ENCODE measurements around the gene TRMT11.

The TRMT11 gene

GRCh38 chr6:126026001-126026400 lies 39.7 kb downstream of the TRMT11 start:
- Histone ChIP-seq H3K27me3 (ENCODE audit: low read depth) (no peaks in the 10 kb centered on the region), H3K4me1 (no peaks in the 10 kb centered on the region), H3K36me3 (replicated peaks) (peaks cover 33% of the 10 kb centered on the region), H3K9me3 (no peaks in the 10 kb centered on the region), H3K4me3 (no peak overlapping the region)
- DNase-seq (ENCODE audit: low spot score in 2 of 2) = no peak
- in situ Hi-C loops (cut with MboI; ENCODE audit: low sequenced_read_pairs) = no loop called here

GRCh38 chr6:126027601-126028000 lies 41.3 kb downstream of the TRMT11 start:
- H3K4me3 ChIP-seq = no peak overlapping the region
- H3K27me3 ChIP-seq (ENCODE audit: low read depth) = no peaks in the 10 kb centered on the region
- in situ Hi-C loops (cut with MboI; ENCODE audit: low sequenced_read_pairs) = no loop called here
- H3K4me1 ChIP-seq = no peaks in the 10 kb centered on the region
- H3K9me3 ChIP-seq = no peaks in the 10 kb centered on the region
- no peak for DNase-seq (ENCODE audit: low spot score in 2 of 2)
- peaks cover 24% of the 10 kb centered on the region for H3K36me3 ChIP-seq (replicated peaks)

GRCh38 chr6:126030045-126030444 lies 43.7 kb downstream of the TRMT11 start:
- no peaks in the 10 kb centered on the region for H3K27me3 ChIP-seq (ENCODE audit: low read depth)
- in situ Hi-C loops (cut with MboI; ENCODE audit: low sequenced_read_pairs) = no loop called here
- H3K36me3 ChIP-seq (replicated peaks) = peaks cover 13% of the 10 kb centered on the region; the same call in 1 of the 2 replicates
- H3K9me3 ChIP-seq = no peaks in the 10 kb centered on the region
- H3K4me1 ChIP-seq = no peaks in the 10 kb centered on the region
- no peak overlapping the region for H3K4me3 ChIP-seq
- DNase-seq (ENCODE audit: low spot score in 2 of 2) = no peak

- no peak overlapping the region for H3K4me3 ChIP-seq
- H3K4me1 ChIP-seq = no peaks in the 10 kb centered on the region
- H3K36me3 ChIP-seq (replicated peaks) = peaks cover 10% of the 10 kb centered on the region
- DNase-seq (ENCODE audit: low spot score in 2 of 2) = peak; percentile 30 to 36
- in situ Hi-C loops (cut with MboI; ENCODE audit: low sequenced_read_pairs) = no loop called here
- no peaks in the 10 kb centered on the region for H3K9me3 ChIP-seq
- H3K27me3 ChIP-seq (ENCODE audit: low read depth) = no peaks in the 10 kb centered on the region
Measured at GRCh38 chr6:126033696-126034095, 47.4 kb downstream of the TRMT11 start.

GRCh38 chr6:126034656-126035055 lies 48.3 kb downstream of the TRMT11 start:
- Histone ChIP-seq H3K4me1 (no peaks in the 10 kb centered on the region), H3K27me3 (ENCODE audit: low read depth) (no peaks in the 10 kb centered on the region), H3K9me3 (no peaks in the 10 kb centered on the region), H3K36me3 (replicated peaks) (peaks cover 11% of the 10 kb centered on the region), H3K4me3 (no peak overlapping the region)
- in situ Hi-C loops (cut with MboI; ENCODE audit: low sequenced_read_pairs) = no loop called here
- DNase-seq (ENCODE audit: low spot score in 2 of 2) = no peak

GRCh38 chr6:126035764-126036163 lies 49.4 kb downstream of the TRMT11 start:
- in situ Hi-C loops (cut with MboI; ENCODE audit: low sequenced_read_pairs) = no loop called here
- no peak overlapping the region for H3K4me3 ChIP-seq
- no peaks in the 10 kb centered on the region for H3K4me1 ChIP-seq
- H3K27me3 ChIP-seq (ENCODE audit: low read depth) = no peaks in the 10 kb centered on the region
- H3K36me3 ChIP-seq (replicated peaks) = peaks cover 11% of the 10 kb centered on the region
- DNase-seq (ENCODE audit: low spot score in 2 of 2) = no peak
- no peaks in the 10 kb centered on the region for H3K9me3 ChIP-seq

GRCh38 chr6:126038234-126038633 lies 51.9 kb downstream of the TRMT11 start:
- peaks cover 12% of the 10 kb centered on the region for H3K36me3 ChIP-seq (replicated peaks)
- H3K4me1 ChIP-seq = no peaks in the 10 kb centered on the region; the same call in 1 of the 2 replicates
- in situ Hi-C loops (cut with MboI; ENCODE audit: low sequenced_read_pairs) = no loop called here
- no peak for DNase-seq (ENCODE audit: low spot score in 2 of 2)
- no peaks in the 10 kb centered on the region for H3K27me3 ChIP-seq (ENCODE audit: low read depth)
- no peaks in the 10 kb centered on the region for H3K9me3 ChIP-seq
- H3K4me3 ChIP-seq = no peak overlapping the region

GRCh38 chr6:126039284-126039683 lies 52.9 kb downstream of the TRMT11 start:
- H3K9me3 ChIP-seq = no peaks in the 10 kb centered on the region
- no peak for DNase-seq (ENCODE audit: low spot score in 2 of 2)
- peaks cover 12% of the 10 kb centered on the region for H3K36me3 ChIP-seq (replicated peaks)
- no peak overlapping the region for H3K4me3 ChIP-seq
- H3K4me1 ChIP-seq = no peaks in the 10 kb centered on the region; the same call in 1 of the 2 replicates
- no peaks in the 10 kb centered on the region for H3K27me3 ChIP-seq (ENCODE audit: low read depth)
- in situ Hi-C loops (cut with MboI; ENCODE audit: low sequenced_read_pairs) = no loop called here

GRCh38 chr6:126040394-126040793 lies 54.1 kb downstream of the TRMT11 start:
- Histone ChIP-seq H3K9me3 (no peaks in the 10 kb centered on the region), H3K4me3 (no peak overlapping the region), H3K27me3 (ENCODE audit: low read depth) (no peaks in the 10 kb centered on the region), H3K36me3 (replicated peaks) (peaks cover 15% of the 10 kb centered on the region), H3K4me1 (no peaks in the 10 kb centered on the region; the same call in 1 of the 2 replicates)
- in situ Hi-C loops (cut with MboI; ENCODE audit: low sequenced_read_pairs) = no loop called here
- DNase-seq (ENCODE audit: low spot score in 2 of 2) = no peak

GRCh38 chr6:126040826-126041225 lies 54.5 kb downstream of the TRMT11 start:
- in situ Hi-C loops (cut with MboI; ENCODE audit: low sequenced_read_pairs) = no loop called here
- H3K27me3 ChIP-seq (ENCODE audit: low read depth) = no peaks in the 10 kb centered on the region
- H3K4me3 ChIP-seq = no peak overlapping the region
- no peaks in the 10 kb centered on the region for H3K9me3 ChIP-seq
- peaks cover 19% of the 10 kb centered on the region for H3K36me3 ChIP-seq (replicated peaks)
- DNase-seq (ENCODE audit: low spot score in 2 of 2) = no peak
- no peaks in the 10 kb centered on the region; the same call in 1 of the 2 replicates for H3K4me1 ChIP-seq

GRCh38 chr6:126041516-126041915 lies 55.2 kb downstream of the TRMT11 start:
- Histone ChIP-seq H3K36me3 (replicated peaks) (peaks cover 19% of the 10 kb centered on the region), H3K4me1 (no peaks in the 10 kb centered on the region; the same call in 1 of the 2 replicates), H3K27me3 (ENCODE audit: low read depth) (no peaks in the 10 kb centered on the region), H3K9me3 (no peaks in the 10 kb centered on the region), H3K4me3 (no peak overlapping the region)
- DNase-seq (ENCODE audit: low spot score in 2 of 2) = no peak
- in situ Hi-C loops (cut with MboI; ENCODE audit: low sequenced_read_pairs) = no loop called here

- Histone ChIP-seq H3K4me1 (no peaks in the 10 kb centered on the region; the same call in 1 of the 2 replicates), H3K9me3 (no peaks in the 10 kb centered on the region), H3K27me3 (ENCODE audit: low read depth) (no peaks in the 10 kb centered on the region), H3K4me3 (no peak overlapping the region), H3K36me3 (replicated peaks) (peaks cover 19% of the 10 kb centered on the region)
- no peak for DNase-seq (ENCODE audit: low spot score in 2 of 2)
- in situ Hi-C loops (cut with MboI; ENCODE audit: low sequenced_read_pairs) = no loop called here
Measured at GRCh38 chr6:126042001-126042419, 55.7 kb downstream of the TRMT11 start.

- in situ Hi-C loops (cut with MboI; ENCODE audit: low sequenced_read_pairs) = no loop called here
- H3K4me1 ChIP-seq = no peaks in the 10 kb centered on the region; the same call in 1 of the 2 replicates
- no peak overlapping the region for H3K4me3 ChIP-seq
- H3K27me3 ChIP-seq (ENCODE audit: low read depth) = no peaks in the 10 kb centered on the region
- peaks cover 14% of the 10 kb centered on the region for H3K36me3 ChIP-seq (replicated peaks)
- DNase-seq (ENCODE audit: low spot score in 2 of 2) = no peak
- H3K9me3 ChIP-seq = no peaks in the 10 kb centered on the region
Measured at GRCh38 chr6:126047648-126048047, 61.3 kb downstream of the TRMT11 start.

- Histone ChIP-seq H3K4me3 (no peak overlapping the region), H3K4me1 (no peaks in the 10 kb centered on the region), H3K36me3 (replicated peaks) (peaks cover 12% of the 10 kb centered on the region), H3K9me3 (no peaks in the 10 kb centered on the region), H3K27me3 (ENCODE audit: low read depth) (no peaks in the 10 kb centered on the region)
- no peak for DNase-seq (ENCODE audit: low spot score in 2 of 2)
- in situ Hi-C loops (cut with MboI; ENCODE audit: low sequenced_read_pairs) = no loop called here
Measured at GRCh38 chr6:126048635-126049034, 62.3 kb downstream of the TRMT11 start.

GRCh38 chr6:126050795-126051194 lies 64.5 kb downstream of the TRMT11 start:
- no peaks in the 10 kb centered on the region for H3K4me1 ChIP-seq
- no peak overlapping the region for H3K4me3 ChIP-seq
- no peaks in the 10 kb centered on the region for H3K27me3 ChIP-seq (ENCODE audit: low read depth)
- in situ Hi-C loops (cut with MboI; ENCODE audit: low sequenced_read_pairs) = no loop called here
- H3K9me3 ChIP-seq = no peaks in the 10 kb centered on the region
- DNase-seq (ENCODE audit: low spot score in 2 of 2) = no peak
- H3K36me3 ChIP-seq (replicated peaks) = peaks cover 5% of the 10 kb centered on the region
